ENCODE results near the gene PLA2G4E.

DNA sequence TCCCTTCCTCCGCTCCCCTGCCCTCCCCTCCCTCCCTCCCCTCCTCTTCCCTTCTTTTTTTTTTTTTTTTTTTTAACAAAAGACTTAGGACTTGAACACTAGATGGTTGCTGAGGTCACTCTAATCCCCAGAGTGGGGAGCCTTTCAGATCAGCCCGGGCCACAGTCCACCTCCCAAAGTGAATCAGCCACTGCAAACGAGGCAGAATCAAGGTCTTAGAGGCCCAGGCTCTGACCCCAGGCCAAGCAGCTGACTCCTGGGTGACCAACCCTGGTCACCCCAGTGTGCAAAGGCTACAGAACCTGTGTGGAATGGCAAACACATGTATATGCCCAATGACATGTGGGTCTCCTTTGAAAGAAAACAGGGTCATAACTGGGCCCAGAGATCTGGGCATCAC, 30.2 kb downstream of the PLA2G4E start:
- TF ChIP-seq POLR2A (IDR thresholded peaks at IDR 0.05; ENCODE audit: low read depth, low read length) (no peak), POLR2AphosphoS5 (IDR thresholded peaks at IDR 0.05; ENCODE audit: low read depth, low read length) (no peak), PAX5 (IDR thresholded peaks at IDR 0.05; ENCODE audit: insufficient read depth, low read length, severe bottlenecking) (no peak), TAF1 (IDR thresholded peaks at IDR 0.05; ENCODE audit: low read depth, low read length) (no peak)
